HG02884 (cell line): ENCODE measurements around the gene BCAS4.
"Not testable (repeated sequence)": the region's sequence is repeated elsewhere in the genome, so short reads cannot be mapped to it uniquely, and the experiment has no call there.

Source experiments
- ATAC-seq: cut with Tn5 transposase; IDR thresholded peaks from one replicate; pipeline ENCODE4 v1.9.1; 2021; ENCODE audit warnings: mild to moderate bottlenecking, moderate library complexity; ENCODE audit not compliant: unreplicated experiment

BCAS4 gene

GRCh38 chr20:50771419-50772080 lies 23.3 kb upstream of the BCAS4 start:
- ATAC-seq = not testable (repeated sequence)

- ATAC-seq = no peak
Measured at GRCh38 chr20:50772420-50773185, 22.3 kb upstream of the BCAS4 start.

DNA sequence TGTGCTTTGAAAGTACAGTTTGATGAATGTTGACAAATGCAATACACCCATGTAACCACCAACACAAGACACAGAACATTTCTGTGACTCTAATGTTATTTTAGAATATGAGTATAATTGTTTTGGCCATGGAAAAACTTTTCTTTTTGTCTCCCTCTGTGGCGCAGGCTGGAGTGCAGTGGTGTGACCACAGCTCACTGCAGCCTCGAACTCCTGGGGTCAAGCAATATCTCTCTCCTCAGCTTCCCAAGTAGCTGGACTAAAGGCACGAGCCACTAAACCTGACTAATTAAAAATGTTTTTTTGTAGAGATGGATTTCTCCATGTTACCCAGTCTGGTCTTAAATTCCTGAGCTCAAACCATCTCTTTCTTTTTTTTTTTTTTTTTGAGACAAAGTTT lies 20.3 kb upstream of the BCAS4 start:
- no peak for ATAC-seq

- ATAC-seq = no peak
Measured at GRCh38 chr20:50776122-50776817, 18.6 kb upstream of the BCAS4 start.

GRCh38 chr20:50777373-50777772 lies 17.5 kb upstream of the BCAS4 start:
- no peak for ATAC-seq

DNA sequence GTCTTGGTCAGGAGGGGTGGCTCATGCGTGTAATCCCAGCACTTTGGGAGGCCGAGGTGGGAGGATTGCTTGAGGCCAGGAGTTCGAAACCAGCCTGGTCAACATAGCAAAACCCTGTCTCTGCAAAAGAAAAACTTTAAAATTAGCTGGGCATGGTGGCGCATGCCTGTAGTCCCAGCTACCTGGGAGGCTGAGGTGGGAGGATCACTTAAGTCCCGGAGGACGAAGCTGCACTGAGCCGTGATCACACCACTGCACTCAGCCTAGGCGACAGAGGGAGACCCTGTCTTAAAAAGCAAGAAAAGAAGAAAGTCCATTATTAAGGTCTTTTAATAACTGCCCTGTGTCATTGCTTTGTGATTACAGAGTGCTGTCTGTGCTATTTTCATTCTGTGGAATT lies 15.9 kb upstream of the BCAS4 start:
- ATAC-seq = not testable (repeated sequence)

DNA sequence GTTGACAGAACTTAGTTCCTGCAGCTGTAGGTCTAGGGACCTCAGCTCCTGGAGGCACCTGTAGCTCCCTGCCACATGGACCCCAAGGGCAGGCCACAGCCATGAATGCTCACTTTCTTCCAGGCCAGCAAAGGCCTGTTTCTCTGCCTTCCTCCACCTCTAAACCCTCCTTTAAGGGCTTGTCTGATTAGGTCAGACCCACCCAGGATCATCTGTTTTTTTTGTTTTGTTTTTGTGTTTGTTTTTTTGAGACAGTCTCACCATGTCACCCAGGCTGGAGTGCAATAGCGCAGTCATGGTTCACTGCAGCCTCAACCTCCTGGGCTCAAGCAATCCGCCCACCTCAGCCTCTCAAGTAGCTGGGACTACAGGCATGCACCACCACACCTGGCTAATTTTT lies 11.5 kb upstream of the BCAS4 start:
- ATAC-seq = no peak

GRCh38 chr20:50783903-50784302 lies 11.0 kb upstream of the BCAS4 start:
- ATAC-seq = no peak

DNA sequence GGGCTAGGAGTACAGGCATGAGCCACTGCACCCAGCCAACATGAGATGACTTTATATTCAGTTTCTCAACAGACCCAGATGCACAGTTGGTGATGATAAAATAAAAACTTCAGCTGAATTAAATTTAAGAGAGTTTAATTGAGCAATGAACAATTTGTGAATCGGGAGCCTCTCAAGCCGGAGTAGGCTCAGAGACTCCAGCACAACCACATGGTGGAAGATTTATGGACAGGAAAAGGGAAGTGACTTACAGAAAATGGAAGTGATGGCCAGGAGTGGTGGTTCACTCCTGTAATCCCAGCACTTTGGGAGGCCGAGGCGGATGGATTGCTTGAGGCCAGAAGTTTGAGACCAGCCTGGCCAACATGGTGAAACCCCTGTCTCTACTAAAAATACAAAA lies 10.4 kb upstream of the BCAS4 start:
- ATAC-seq = no peak

- no peak for ATAC-seq
Measured at GRCh38 chr20:50786703-50787102, 8.2 kb upstream of the BCAS4 start.

DNA sequence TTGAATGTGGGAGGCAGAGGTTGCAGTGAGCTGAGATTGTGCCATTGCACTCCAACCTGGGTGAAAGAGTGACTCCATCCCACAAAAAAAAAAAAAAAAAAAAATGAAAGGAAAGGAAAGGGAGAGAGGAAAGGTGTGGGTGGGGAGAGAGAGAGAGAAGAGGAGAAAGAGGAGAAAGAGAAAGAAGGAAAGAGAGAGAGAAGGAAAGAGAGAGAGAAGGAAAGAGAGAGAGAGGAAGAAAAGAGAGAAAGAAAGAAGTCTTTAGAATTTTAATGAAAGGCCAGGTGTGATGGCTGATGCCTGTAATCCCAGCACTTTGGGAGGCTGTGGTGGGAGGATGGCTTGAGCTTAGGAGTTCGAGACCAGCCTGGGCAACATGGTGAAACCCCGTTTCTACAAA lies 7.7 kb upstream of the BCAS4 start:
- no peak for ATAC-seq

DNA sequence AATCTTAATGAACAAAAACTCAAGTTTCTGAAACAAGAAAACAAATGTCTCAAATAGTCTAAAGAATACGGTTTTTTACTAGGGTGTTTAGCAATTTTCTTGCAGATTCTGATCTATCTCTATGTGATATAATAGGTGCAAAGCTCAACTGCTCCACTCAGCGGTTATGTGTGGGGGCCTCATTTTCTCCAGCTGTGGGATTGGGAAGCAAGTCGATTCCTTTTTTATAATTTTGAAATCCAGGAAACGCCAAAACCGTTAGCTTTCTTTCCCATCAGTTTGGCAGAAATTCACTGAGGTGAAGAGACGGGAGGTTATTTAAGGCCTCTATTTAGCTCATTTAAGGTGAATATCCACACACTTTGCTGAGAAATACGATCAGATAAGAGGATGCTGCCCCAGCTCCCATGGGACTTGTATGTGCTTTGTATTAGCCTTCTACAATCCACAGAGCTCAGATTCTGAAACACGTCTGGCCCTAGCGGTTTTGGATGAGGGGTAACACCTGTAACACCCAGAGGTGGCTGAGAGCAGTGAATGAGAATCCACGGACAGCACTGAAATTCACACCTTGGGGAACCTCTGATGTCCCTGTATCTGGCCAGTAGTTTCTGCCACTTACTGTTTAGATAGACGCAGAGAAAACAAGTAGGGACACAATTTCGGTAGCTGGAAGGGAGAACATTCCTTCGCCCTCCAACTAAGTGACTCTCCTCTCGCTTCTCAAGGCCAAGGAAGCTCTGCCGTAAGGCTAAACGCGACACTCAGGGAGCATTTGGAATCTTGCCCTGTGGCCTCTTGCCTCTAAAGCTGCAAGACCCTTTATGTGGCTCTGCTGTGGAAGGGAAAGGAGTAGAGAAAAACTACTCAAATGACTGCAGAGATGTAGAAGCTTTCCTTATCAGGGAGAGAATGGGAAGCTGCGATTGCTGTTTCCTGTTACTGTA lies 6.5 kb upstream of the BCAS4 start:
- no peak for ATAC-seq

GRCh38 chr20:50789968-50790650 lies 4.8 kb upstream of the BCAS4 start:
- ATAC-seq = no peak

DNA sequence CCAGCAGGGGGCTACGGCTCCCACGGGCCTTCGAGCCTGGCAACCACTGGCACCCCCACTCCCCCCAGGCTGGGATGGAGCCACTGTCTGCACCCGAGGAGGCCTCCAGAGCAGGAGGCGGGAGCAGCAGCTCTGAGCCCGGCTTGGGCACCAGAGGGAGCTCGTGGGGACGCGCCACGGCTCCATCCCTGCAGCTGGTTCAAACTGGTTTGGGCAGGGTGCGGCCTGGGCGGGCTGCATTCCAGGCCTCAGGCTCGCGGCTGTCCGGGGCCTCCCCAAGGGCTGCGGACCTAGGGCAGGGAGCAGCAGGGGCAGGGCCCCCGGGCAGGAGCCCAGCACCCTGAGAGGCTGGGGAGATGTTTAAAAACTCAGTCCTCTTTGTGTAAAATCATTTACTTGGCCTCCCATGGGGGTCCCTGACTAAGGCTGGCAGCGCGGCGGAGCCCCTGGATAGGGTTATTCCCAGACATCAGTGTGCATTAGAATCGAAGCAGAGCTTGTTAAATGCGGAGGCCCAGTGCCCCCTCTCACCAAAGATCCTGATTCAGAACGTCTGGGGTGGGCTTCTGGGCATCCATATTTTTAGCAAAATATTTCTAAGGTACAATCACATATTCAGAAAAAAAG lies 4.1 kb upstream of the BCAS4 start:
- peak; percentile 53 for ATAC-seq

DNA sequence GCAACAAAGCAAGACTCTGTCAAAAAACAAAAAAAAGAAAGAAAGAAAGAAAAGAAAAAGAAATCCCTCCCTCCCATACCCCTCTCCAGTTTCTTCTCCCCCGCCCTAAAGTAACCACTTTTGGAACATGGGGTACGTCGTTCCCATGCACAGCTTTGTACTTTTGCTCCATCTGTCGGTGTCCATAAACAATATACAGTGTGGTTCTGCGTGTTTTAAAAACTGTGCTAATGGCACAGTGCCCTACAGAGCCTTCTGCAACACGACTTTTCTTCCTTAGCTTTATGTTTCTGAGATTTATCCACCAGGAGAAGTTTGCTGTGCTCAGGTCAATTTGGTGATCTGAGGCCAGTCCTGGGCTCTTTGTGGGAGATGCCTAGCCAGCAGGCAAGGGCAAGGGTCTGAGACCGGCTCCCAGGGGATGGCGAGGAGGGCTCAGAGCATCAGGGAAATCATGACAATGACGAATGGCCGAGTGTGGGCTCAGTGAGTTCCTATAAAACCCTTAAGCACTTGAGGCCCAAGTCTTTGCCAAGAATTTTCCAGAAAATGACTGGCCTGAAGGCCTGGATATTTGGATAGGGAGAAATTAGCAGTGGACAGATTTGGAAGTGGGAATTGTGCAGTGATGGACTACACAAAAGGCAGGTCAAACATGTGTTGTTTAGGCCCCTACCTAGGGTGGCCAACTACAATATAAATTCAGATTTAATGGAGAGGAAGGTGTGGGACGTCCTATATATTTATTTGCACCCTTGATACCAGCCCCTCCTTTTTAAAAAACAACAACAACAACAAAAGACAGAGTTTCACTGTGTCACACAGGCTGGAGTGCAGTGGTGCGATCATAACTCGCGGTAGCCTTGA lies 1.9 kb upstream of the BCAS4 start:
- ATAC-seq = no peak

GRCh38 chr20:50793575-50794016 lies 1.3 kb upstream of the BCAS4 start:
- ATAC-seq = not testable (repeated sequence)

DNA sequence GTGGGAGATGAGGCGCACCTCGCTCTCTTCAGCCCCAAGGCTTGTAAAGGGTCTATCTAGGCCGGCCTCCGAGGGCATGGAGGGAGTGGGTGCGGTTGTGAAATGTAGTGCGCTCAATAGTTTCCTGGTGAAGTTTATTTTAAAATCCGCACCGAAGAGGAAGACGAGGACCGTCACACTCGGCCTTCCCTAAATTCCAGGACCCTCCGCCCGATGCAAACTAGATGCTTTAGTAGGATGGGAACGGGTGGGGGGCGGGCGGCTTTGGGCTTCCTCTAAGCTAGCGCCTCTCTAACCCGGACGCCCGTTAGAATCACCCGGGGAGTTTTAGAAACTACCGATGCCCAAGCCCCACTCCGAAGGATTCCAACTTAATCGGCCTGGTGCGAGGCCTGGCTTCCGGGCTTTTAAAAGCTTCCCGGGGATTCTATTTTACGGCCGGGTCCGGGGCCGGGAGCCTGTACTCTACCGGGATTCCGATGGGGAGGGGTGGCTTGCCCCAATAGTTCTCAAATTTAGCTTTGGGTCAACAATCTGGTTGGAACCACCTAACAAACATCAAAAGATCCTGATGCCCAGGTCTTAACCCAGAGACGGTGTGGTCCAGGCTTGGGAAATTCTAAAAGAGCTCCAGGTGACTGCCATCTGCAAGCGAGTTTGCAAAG lies 548 bp upstream of the BCAS4 start:
- no peak for ATAC-seq

DNA sequence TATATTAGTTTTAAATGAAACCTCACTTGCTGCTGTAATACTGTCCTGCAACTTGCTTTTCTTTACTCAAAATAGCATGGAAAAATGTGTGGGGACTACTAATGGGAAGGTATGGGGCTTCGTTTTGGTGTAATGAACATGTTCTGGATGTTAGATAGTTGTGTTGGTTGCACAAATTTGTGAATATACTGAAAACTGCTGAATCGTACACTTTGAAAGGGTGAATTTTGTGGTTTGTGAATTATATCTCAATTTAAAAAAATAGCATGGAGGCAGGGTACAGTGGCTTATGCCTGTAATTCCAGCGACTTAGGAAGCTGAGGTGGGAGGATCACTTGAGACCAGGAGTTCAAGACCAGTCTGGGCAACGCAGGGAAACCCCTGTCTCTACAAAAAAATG lies 2.3 kb downstream of the BCAS4 start:
- no peak for ATAC-seq
